Measurements from ENCODE around the gene SYTL2. TPM values are rescaled to one million over a fixed set of nuclear protein-coding genes. Genes with fewer than 3 reads are reported as not detected.

Gene SYTL2
- total RNA-seq, 3 donors from 2014 or later (not counting 1 experiment from before 2014, with no cell fraction given): 116 to 237 (median 143) TPM

DNA sequence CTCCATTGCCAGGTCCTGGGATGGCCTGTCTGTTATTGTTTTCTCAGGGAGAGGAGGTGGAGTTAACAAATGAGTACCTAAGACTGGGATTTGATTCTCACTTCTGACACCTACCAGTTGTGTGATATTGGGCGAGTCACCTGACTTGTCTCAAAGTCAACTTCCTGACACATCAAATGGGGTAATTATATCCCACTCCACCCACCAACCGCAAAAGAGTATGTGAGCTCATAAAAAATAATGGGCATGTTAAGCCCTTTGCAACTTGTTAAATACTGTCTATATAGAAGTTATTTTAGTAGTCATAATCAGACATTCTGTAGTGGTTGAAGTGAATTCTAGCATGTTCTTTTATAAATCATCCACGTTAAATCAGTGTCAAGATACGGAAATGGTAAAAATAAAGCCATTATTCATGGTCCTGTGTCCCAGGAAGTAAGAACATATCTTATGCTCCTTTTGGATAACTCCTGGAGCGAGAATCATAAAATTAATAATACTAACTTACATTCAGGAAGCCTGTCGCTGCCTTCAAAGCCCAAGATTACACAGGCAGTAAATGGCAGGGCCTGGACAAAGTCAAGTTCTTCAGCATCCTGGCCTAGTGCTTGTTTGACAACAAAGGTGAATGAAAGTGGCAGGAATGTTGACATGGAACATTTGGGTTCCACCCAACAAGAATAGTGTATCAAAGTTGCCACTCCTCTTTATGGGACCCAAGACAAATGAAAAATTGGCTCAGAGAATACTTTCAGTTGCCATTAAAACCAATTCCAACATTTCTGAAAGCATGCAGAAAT is 54.3 kb downstream of the SYTL2 start:
- no peak overlapping the region for H3K4me3 ChIP-seq (ENCODE audit: low read length)
- peak overlapping the region; percentile 85 for H3K27ac ChIP-seq (ENCODE audit: low read length)
- ATAC-seq (peak; percentile 36 to 65 (median 53)), DNase-seq (peak; percentile 48 to 84)
- H3K9me3 ChIP-seq (ENCODE audit: control insufficient read depth, insufficient read depth, low read length): no peaks in the 10 kb centered on the region
- 89% methylated on average over 4 of the region's 6 CpGs for WGBS (ENCODE audit: insufficient coverage)
- no peaks in the 10 kb centered on the region for H3K27me3 Mint-ChIP-seq (ENCODE audit: low read depth in 2 of 2)
- peaks cover 13% of the 10 kb centered on the region for H3K36me3 Mint-ChIP-seq
- H3K27ac Mint-ChIP-seq: peak overlapping the region; percentile 93 to 100
- H3K9me3 Mint-ChIP-seq: no peaks in the 10 kb centered on the region
- H3K4me1 ChIP-seq (ENCODE audit: control insufficient read depth, insufficient read depth, low read length): peaks cover 66% of the 10 kb centered on the region
- peak overlapping the region; percentile 80 for H3K4me3 Mint-ChIP-seq
- H3K4me1 Mint-ChIP-seq: peaks cover 80 to 82% of the 10 kb centered on the region in 2 donors
- no peaks in the 10 kb centered on the region for H3K36me3 ChIP-seq (ENCODE audit: control insufficient read depth, insufficient read depth, low read length)
- intact Hi-C loops (cut with micrococcal nuclease): loop anchor here (1.0 kb wide), 1 partner anchor 54 kb away; no protein-coding TSS in a partner anchor
- TF ChIP-seq CTCF (IDR thresholded peaks at IDR 0.05): no peak
- no peaks in the 10 kb centered on the region for H3K27me3 ChIP-seq (ENCODE audit: control insufficient read depth, insufficient read depth, low read length)

- WGBS (ENCODE audit: insufficient coverage): no CpG with 5 or more reads among the region's 1 CpG
- Mint-ChIP-seq H3K4me3 (peak overlapping the region; percentile 80), H3K4me1 (peaks cover 84 to 87% of the 10 kb centered on the region in 2 donors), H3K27ac (peak overlapping the region; percentile 93 to 100), H3K27me3 (ENCODE audit: low read depth in 2 of 2) (no peaks in the 10 kb centered on the region), H3K9me3 (no peaks in the 10 kb centered on the region), H3K36me3 (peaks cover 13% of the 10 kb centered on the region)
- intact Hi-C loops (cut with micrococcal nuclease): loop anchor here (1.0 kb wide), 1 partner anchor 55 kb away; no protein-coding TSS in a partner anchor
- peak overlapping the region; percentile 85 for H3K27ac ChIP-seq (ENCODE audit: low read length)
- H3K9me3 ChIP-seq (ENCODE audit: control insufficient read depth, insufficient read depth, low read length): no peaks in the 10 kb centered on the region
- H3K27me3 ChIP-seq (ENCODE audit: control insufficient read depth, insufficient read depth, low read length): no peaks in the 10 kb centered on the region
- DNase-seq: peak in 1 of 2 donors; percentile 44
- no peak overlapping the region for H3K4me3 ChIP-seq (ENCODE audit: low read length)
- H3K36me3 ChIP-seq (ENCODE audit: control insufficient read depth, insufficient read depth, low read length): no peaks in the 10 kb centered on the region
- H3K4me1 ChIP-seq (ENCODE audit: control insufficient read depth, insufficient read depth, low read length): peaks cover 70% of the 10 kb centered on the region
- no peak for ATAC-seq
- TF ChIP-seq CTCF (IDR thresholded peaks at IDR 0.05): no peak
Observed at GRCh38 chr11:85755701-85756100, 55.2 kb downstream of the SYTL2 start.

- Mint-ChIP-seq H3K27me3 (ENCODE audit: low read depth in 2 of 2) (no peaks in the 10 kb centered on the region), H3K36me3 (peaks cover 13% of the 10 kb centered on the region), H3K4me3 (peak overlapping the region; percentile 80), H3K9me3 (no peaks in the 10 kb centered on the region), H3K27ac (peak overlapping the region; percentile 93 to 100), H3K4me1 (peaks cover 84 to 87% of the 10 kb centered on the region in 2 donors)
- peak in 1 of 2 donors; percentile 35 for DNase-seq
- Histone ChIP-seq H3K36me3 (ENCODE audit: control insufficient read depth, insufficient read depth, low read length) (no peaks in the 10 kb centered on the region), H3K9me3 (ENCODE audit: control insufficient read depth, insufficient read depth, low read length) (no peaks in the 10 kb centered on the region), H3K27ac (ENCODE audit: low read length) (peak overlapping the region; percentile 85), H3K27me3 (ENCODE audit: control insufficient read depth, insufficient read depth, low read length) (no peaks in the 10 kb centered on the region), H3K4me1 (ENCODE audit: control insufficient read depth, insufficient read depth, low read length) (peaks cover 70% of the 10 kb centered on the region), H3K4me3 (ENCODE audit: low read length) (no peak overlapping the region)
- TF ChIP-seq CTCF (IDR thresholded peaks at IDR 0.05): no peak
- 53% methylated on average over 2 of the region's 2 CpGs for WGBS (ENCODE audit: insufficient coverage)
- intact Hi-C loops (cut with micrococcal nuclease): no loop called here
- ATAC-seq: no peak
Observed at GRCh38 chr11:85755285-85755684, 55.7 kb downstream of the SYTL2 start.
